DMS79 treated with DMSO at 0.1 percent for 48 hours (cell line): ENCODE results near the gene ADAMTS12.

Experiments
- DNase-seq: peaks from one replicate; lab custom pipeline; 2025; lab: John Stamatoyannopoulos, UW

Gene ADAMTS12

GRCh38 chr5:33712664-33713063 is 179.1 kb downstream of the ADAMTS12 start:
- no peak for DNase-seq

GRCh38 chr5:33711094-33711679 is 180.6 kb downstream of the ADAMTS12 start:
- no peak for DNase-seq

- no peak for DNase-seq
Measured at GRCh38 chr5:33702867-33703266, 188.9 kb downstream of the ADAMTS12 start.

- no peak for DNase-seq
Measured at GRCh38 chr5:33701951-33702350, 189.8 kb downstream of the ADAMTS12 start.

GRCh38 chr5:33701251-33701650 is 190.5 kb downstream of the ADAMTS12 start:
- no peak for DNase-seq

GRCh38 chr5:33696411-33696810 is 195.4 kb downstream of the ADAMTS12 start:
- no peak for DNase-seq

- no peak for DNase-seq
Measured at GRCh38 chr5:33692980-33693379, 198.8 kb downstream of the ADAMTS12 start.

- DNase-seq, result no peak
Measured at GRCh38 chr5:33691856-33692255, 199.9 kb downstream of the ADAMTS12 start.

GRCh38 chr5:33690374-33691135 is 201.2 kb downstream of the ADAMTS12 start:
- DNase-seq, result no peak

- no peak for DNase-seq
Measured at GRCh38 chr5:33688526-33688925, 203.3 kb downstream of the ADAMTS12 start.

GRCh38 chr5:33688066-33688465 is 203.7 kb downstream of the ADAMTS12 start:
- no peak for DNase-seq

GRCh38 chr5:33685873-33686755 is 205.7 kb downstream of the ADAMTS12 start:
- no peak for DNase-seq

- DNase-seq, result no peak
Measured at GRCh38 chr5:33684496-33685159, 207.2 kb downstream of the ADAMTS12 start.

GRCh38 chr5:33679791-33680190 is 212.0 kb downstream of the ADAMTS12 start:
- no peak for DNase-seq

- no peak for DNase-seq
Measured at GRCh38 chr5:33675958-33676464, 215.8 kb downstream of the ADAMTS12 start.

- no peak for DNase-seq
Measured at GRCh38 chr5:33671700-33672291, 220.0 kb downstream of the ADAMTS12 start.

- no peak for DNase-seq
Measured at GRCh38 chr5:33662722-33663427, 228.9 kb downstream of the ADAMTS12 start.

- no peak for DNase-seq
Measured at GRCh38 chr5:33659526-33660169, 232.1 kb downstream of the ADAMTS12 start.

- no peak for DNase-seq
Measured at GRCh38 chr5:33657804-33658440, 233.9 kb downstream of the ADAMTS12 start.

- DNase-seq, result no peak
Measured at GRCh38 chr5:33657176-33657575, 234.6 kb downstream of the ADAMTS12 start.
